Astrocyte (in vitro differentiated cells and primary cell): ENCODE measurements around the gene VOPP1.

Source experiments
- EZH2 ChIP-seq: IDR thresholded peaks from 2 replicates; pipeline ENCODE4 v1.6.1; 2012; ENCODE audit warnings: mild to moderate bottlenecking, low read length, inconsistent platforms; ENCODE audit not compliant: insufficient read depth
- TF ChIP-seq, protein P1 (sequence below): IDR thresholded peaks from 2 replicates; pipeline ENCODE4 v1.5.1; 2011; ENCODE audit warnings: low read depth, mild to moderate bottlenecking, inconsistent platforms, low read length, moderate library complexity; ENCODE audit not compliant: insufficient read depth

DNA sequence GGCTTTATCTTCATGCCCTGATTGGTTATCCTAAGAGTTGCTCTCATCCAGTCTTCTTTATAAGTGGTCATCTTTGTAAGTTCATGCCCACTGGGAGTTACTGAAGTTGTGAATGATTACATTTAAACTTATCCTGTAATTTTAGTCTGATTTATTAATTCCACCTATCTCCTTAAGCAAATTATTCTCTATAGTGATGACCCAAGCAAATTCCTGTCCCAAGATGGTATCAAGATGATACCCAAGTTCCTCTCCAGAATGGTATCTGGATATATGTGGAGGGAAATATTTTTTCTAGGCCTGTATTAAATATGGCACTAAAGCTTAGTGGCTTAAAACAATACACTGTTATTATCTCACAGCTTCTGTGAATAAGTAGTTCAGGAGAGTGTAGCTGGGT, 22.6 kb upstream of the VOPP1 start:
- TF ChIP-seq, protein P1, sequence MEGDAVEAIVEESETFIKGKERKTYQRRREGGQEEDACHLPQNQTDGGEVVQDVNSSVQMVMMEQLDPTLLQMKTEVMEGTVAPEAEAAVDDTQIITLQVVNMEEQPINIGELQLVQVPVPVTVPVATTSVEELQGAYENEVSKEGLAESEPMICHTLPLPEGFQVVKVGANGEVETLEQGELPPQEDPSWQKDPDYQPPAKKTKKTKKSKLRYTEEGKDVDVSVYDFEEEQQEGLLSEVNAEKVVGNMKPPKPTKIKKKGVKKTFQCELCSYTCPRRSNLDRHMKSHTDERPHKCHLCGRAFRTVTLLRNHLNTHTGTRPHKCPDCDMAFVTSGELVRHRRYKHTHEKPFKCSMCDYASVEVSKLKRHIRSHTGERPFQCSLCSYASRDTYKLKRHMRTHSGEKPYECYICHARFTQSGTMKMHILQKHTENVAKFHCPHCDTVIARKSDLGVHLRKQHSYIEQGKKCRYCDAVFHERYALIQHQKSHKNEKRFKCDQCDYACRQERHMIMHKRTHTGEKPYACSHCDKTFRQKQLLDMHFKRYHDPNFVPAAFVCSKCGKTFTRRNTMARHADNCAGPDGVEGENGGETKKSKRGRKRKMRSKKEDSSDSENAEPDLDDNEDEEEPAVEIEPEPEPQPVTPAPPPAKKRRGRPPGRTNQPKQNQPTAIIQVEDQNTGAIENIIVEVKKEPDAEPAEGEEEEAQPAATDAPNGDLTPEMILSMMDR = no peak
- TF ChIP-seq EZH2 = no peak
